IMR-90 (cell line): ENCODE measurements around the gene UCK2.

ENCODE experiments used
- MAFK ChIP-seq: IDR thresholded peaks from 2 replicates; pipeline ENCODE4 v1.6.1; 2012; ENCODE audit warnings: low read depth, low read length, improper control_type of control experiment
- MXI1 ChIP-seq: IDR thresholded peaks from 2 replicates; pipeline ENCODE4 v1.6.1; 2012; ENCODE audit warnings: low read depth, mild to moderate bottlenecking, low read length, moderate library complexity, borderline replicate concordance
- RCOR1 ChIP-seq: IDR thresholded peaks from 2 replicates; pipeline ENCODE4 v1.6.1; 2012; ENCODE audit warnings: mild to moderate bottlenecking, low read length, improper control_type of control experiment; ENCODE audit not compliant: insufficient replicate concordance
- SMC3 ChIP-seq: fragments of 150-350 bp; IDR thresholded peaks from 2 replicates; pipeline ENCODE4 v1.6.1; 2016; ENCODE audit warnings: low read depth, mild to moderate bottlenecking, antibody characterized with exemption, low read length, moderate library complexity
- TF ChIP-seq, protein P1 (sequence below): conservative IDR thresholded peaks from 2 replicates; pipeline ENCODE4 v1.5.1; 2012; ENCODE audit warnings: mild to moderate bottlenecking, low read depth, low read length, improper control_type of control experiment

DNA sequence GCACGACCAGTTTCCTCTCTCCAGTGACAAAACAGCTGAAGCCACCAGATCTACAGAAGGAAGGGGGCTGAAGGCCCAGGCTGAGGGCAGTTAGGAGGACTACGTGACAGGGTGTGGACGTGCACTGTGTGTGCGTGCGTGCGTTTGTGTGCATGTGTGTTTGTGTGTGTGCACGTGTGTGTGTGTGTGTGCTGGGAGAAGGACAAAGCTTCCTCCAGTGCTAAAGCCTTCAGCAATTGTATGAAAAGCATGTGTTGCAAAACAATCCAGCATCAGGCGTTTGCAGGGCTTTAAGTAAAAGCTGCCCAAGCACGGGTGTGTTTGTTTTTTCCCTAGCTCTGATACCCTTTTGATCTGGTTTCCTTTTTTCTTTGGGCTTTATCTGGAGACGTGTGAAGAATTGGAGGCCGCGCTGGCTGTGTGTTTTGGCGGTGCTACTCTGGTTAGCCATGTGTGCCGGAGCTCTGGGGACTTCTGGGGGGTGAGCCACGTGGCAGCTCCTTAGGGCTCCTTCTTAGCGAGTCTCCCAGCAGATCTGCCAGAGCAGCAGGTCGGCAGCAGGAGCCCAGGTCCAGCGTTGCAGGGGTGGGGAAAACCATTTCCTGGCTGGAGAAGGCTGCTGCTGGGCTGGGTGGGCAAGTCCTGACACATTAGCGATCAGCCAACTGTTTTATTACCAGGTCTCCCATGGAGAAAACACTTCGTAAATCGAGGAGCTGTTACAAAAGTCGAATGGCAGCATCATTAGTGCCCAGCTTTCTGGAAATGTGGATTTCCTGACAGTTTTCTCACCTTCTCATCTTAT, 73.4 kb downstream of the UCK2 start:
- TF ChIP-seq SMC3 (no peak), RCOR1 (no peak), MAFK (no peak), MXI1 (no peak)
- TF ChIP-seq, protein P1, sequence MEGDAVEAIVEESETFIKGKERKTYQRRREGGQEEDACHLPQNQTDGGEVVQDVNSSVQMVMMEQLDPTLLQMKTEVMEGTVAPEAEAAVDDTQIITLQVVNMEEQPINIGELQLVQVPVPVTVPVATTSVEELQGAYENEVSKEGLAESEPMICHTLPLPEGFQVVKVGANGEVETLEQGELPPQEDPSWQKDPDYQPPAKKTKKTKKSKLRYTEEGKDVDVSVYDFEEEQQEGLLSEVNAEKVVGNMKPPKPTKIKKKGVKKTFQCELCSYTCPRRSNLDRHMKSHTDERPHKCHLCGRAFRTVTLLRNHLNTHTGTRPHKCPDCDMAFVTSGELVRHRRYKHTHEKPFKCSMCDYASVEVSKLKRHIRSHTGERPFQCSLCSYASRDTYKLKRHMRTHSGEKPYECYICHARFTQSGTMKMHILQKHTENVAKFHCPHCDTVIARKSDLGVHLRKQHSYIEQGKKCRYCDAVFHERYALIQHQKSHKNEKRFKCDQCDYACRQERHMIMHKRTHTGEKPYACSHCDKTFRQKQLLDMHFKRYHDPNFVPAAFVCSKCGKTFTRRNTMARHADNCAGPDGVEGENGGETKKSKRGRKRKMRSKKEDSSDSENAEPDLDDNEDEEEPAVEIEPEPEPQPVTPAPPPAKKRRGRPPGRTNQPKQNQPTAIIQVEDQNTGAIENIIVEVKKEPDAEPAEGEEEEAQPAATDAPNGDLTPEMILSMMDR: no peak
